T-helper 1 cell (primary cell): ENCODE measurements around the gene COL5A2.

ENCODE experiments used
- DNase-seq, 5 donors: peaks; one replicate each; pipeline ENCODE4 v3.0.0-alpha.2; 2012 to 2020

The COL5A2 gene

DNA sequence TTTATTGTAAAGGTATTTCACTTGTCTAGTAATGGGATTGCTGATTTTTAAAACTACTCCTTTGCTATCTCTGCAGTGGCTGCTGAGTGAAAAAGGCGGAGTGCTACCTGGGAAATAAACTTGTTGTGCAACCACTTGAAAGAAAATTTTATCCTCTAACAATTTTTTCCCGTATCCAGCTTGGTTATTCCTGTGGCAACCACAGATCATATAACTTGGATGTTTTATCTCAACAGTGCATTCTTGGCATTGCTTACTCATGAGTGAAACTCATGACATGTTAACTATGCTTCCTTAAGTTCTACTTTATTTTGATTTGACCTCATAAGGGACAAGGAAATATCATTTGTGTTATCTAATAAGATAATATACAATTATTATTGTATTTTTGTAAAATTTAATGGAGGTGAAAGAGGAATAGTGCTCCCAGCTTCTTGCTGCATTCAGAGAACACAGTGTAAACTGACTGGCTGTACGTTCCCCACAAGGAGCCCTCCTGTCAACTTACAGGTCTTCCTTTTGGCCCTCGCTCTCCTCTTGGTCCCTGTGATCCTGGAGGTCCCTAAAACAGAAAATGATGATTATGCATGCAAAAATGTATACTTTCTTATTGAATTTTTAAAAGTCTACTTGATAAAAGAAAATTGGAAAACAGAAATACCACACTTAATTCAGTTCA, 82.7 kb downstream of the COL5A2 start:
- no peak for DNase-seq

GRCh38 chr2:189095101-189095500, 84.5 kb downstream of the COL5A2 start:
- DNase-seq = no peak

GRCh38 chr2:189092936-189093335, 86.6 kb downstream of the COL5A2 start:
- no peak for DNase-seq

DNA sequence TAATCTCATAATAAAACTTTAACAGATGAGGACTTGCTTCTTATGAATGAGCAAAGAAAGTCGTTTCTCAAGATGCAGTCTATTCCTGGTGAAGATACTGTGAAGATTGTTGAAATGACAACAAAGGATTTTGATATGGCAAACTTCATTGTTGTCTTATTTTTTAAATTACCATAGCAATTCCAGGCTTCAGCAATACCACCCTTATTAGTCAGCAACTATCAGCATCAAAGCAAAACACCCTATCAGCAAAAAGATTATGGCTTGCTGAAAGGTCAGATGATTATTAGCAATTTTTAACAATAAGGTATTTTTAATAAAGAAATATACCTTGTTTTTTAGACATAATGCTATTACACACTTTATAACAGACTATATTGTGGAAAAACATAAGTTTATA, 88.3 kb downstream of the COL5A2 start:
- DNase-seq = no peak

DNA sequence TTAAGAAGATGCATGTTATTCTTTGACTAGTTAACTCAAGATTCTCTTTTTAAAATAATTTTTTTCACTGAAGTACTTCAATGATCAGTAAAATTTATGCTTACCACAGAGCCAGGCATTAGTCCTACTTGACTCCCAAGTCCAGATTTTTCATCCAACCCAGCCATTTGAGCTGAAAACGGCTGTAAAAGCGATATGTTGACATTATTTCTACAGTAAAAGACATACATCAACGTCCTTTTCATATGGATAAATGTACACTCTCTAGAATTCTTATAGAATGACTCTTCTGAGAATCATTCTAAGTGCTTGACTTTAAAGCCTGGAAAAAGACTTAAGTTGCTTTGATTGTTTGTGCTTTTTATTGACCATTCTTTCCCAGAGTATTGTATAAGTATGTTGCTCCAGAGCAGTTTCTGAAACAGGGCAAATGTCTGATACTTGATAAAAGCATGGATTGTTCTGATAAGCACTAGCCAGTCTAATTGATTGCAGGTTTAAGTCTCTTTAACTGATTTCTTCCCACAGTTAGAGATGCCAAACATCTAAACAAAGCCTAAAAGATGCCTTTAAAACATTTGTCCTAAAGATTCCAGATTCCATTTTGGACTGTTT, 90.9 kb downstream of the COL5A2 start:
- DNase-seq = no peak

DNA sequence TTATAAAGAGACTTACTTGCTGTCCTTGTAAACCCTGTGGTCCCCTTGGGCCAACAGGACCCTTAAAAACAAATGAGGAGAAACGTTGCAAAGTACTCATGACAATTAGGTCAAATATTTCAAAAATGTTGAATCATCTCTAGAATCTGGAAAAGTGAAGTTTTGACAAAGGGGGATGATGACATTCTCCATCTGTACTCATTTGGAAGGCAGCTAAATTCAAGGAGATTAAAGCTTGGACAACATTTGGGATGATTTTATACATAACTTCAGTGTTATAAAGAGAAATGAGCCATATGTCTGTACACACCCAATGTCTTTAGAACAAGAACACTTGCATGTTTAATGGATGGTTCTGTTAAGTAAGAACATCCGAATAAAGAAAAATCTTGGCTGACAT, 92.9 kb downstream of the COL5A2 start:
- DNase-seq = no peak

DNA sequence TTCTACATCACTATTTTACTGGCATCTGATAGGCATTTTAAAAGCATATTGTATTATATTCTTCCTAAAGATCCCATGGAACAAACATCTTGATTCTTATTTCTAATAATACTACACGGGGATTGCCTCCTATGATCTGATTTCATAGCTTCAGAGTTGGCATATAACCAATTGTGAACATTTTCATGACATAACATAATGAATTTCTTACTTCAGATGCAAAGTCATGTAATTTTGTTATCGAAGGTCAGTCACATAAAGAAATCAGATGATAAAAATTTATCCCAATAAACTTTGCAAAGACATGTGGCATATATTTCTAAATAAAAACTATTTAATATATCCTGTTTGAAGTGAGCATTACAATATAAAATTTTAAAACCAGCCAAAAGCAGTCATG, 93.3 kb downstream of the COL5A2 start:
- DNase-seq = no peak

DNA sequence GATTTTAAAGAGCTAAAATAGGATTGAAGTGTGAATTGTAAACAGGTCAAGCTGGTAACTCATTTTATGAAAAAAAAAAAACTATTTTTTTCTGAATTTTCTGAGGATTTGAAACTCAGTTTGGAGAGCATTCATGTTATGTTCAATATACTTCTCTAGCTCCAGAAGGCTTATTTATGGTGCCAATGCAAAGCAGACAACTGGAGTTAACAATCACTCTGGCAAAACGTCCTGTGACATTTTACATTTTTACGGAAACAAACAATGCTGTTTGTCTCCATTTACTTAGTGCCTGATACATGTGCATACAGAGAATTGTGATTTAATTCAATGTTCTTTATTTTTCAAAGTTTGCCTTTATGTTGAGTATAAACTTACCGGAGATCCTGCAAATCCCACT, 96.0 kb downstream of the COL5A2 start:
- DNase-seq = no peak

DNA sequence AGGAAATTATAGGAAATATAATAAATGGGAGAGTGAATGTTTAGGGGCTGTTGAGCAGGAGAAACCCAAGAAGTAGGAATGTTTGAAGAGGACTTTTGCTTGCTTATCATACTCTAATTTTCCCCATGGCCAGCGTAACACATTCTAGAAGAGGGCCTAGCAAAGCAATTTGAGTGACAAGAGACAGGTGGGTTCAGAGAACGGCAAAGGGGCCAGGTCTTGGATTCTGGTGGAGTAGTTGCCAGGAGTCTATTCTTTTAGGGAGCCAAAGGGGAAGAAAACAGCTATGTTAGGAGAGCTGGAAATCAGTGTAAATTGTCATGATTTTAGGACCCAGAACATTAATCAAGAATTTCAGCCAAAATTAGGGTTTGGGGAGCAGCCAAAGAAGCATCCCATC, 96.5 kb downstream of the COL5A2 start:
- DNase-seq = no peak

DNA sequence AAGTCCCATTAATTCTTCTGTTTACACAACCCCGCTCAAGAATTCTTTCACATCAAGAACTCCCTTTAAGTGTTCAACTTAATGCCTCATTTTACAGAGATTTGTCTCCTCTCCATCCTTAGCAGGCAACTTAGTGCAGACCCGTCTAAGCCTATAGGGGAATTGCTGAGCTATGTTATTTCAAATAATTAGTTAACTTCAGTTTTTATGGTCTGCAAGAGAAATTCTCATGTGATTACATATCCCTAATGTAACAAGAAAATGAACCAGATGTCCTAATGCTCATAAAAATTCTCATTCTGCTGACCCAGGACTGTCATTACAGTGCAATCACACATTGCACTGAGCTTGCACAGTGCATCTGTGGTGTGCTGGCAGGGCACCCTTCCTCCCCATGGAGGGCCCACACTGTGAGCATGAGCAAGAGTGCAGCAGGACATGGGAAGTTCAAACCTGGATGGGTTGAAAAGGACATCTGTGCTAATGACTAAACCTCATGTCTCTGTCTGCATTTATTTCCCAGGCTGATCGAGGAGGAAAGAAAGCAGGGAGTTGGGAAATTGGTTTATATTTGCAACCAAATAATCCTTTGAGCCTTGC, 97.1 kb downstream of the COL5A2 start:
- DNase-seq = no peak

GRCh38 chr2:189076572-189076971, 103.0 kb downstream of the COL5A2 start:
- no peak for DNase-seq

GRCh38 chr2:189076120-189076519, 103.4 kb downstream of the COL5A2 start:
- no peak for DNase-seq

GRCh38 chr2:189074506-189074905, 105.1 kb downstream of the COL5A2 start:
- no peak for DNase-seq

DNA sequence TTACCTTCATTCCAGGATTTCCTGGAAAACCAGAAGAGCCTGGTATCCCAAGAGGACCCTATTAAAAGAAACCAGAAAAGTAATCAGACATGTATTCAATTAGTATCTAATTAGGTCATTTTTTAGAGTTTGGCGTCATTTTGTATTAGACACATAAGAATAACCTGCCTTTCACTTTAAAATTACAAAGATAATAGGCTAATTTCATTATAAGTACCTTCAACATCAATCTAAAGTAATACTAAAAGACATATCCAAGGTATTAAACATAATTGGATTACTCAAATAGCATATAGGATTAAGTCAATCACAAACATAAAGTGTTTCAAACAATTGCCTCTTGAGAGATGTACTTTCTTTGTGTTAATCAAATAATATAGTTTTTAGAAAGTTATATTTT, 107.5 kb downstream of the COL5A2 start:
- no peak for DNase-seq

DNA sequence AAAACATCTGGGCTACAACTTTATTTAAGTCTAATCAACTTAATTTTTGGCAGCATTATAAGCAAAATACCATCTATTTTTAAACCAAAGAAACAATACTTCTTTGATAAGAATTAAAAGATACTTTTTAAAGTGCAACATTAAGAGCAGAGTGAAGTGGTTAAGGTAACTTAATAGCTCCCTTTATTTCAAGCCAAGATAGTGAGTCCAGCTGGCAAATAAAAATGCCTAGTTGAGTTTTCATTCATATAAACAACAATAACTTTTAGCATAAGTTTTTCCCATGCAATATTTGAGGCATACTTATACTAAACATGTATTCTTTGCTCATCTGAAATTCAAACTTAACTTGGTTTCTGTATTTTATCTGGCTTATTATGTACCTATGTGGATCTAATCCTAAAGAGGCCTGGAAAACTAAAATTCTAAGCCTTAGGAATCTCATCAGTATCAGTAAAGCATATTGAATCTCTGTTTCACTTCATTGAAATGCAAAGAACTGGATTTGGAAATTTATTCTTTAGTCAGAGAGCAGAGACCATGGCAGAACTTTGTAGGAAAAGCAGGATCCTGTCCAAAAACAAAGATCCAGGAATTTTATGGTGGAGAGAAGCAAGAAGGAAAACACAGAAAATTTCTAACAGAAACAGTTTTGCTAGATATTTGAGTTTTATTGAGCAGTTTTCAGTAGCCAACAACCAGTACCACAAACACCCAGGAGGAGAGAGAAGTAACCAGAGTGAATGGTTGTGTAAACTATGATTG, 109.5 kb downstream of the COL5A2 start:
- no peak for DNase-seq

DNA sequence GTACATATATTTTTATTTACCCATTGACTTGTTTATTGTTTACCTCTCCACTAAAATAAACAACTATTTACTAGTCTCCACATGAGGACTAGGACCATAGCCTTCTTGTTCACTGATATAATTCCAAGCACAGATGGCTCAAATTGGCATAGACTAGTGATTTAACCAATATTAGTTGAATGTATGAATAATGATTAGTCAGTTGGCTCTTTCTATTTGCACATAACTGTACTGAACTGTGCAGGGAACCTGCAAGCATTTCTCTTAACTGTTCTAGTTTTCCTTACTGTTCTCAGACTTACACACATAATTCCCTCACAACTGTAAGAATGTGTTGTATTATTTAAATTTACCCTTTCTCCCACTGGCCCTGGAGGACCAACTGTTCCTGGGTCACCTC, 113.5 kb downstream of the COL5A2 start:
- no peak for DNase-seq

GRCh38 chr2:189060096-189060642, 119.4 kb downstream of the COL5A2 start:
- DNase-seq = no peak

DNA sequence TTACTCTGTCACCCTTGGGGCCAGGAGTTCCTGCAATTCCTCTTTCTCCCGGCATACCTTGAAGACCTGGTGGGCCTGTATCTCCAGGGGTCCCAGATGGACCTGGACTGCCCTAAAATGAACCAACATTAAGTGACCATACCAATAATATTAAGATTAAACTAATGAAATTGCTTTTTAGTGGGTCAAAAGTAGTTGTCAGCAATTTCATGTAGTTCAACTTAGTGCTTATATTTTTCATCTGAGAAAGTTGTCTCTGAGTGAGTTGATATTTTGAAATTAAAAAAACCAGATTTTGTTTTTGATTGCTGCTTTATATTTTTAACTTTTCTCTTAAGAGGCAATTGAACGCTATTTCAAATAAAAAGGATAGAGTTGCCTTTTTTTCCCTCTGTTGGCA, 122.2 kb downstream of the COL5A2 start:
- no peak for DNase-seq

DNA sequence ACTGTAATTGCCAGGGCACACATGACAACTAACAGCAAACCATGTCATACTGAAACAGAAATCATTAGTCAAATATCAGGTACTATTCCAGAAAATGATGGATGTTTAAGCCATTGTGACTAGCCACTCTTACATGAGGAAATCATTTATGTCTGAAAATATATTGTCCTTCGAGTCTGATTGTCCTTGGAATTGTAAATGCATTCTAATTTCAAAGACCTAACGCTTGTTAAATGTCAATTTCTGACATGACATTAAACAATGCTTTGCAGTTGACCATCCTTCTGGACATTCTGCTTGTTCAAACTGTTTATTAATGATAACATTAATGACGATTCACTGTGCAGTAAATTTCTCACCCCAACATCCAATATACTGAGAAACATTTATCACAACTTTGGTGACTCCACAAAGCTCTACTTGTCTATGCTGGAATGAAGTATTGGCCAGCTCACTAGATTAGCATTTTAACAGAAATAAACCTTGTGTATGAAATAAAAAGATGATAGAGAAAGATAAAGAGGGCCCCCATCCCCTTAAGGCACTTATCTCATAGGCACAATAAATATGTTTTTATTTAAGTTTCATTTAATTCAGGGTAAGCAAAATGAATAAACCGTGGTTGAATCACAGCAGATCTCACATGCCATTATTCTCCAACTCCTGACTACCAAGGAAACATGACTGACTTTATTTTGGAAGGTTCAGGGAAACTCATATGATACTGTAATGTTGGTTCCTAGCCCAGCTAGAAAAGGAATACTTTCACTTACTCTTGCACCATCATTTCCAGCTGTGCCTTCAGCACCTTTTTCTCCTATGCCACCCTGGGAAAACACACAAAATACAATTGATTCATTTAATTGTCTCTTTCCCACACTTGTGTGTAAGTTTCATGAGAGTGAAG, 123.1 kb downstream of the COL5A2 start:
- DNase-seq = no peak

- DNase-seq = no peak
Observed at GRCh38 chr2:189050165-189050712, 129.3 kb downstream of the COL5A2 start.

DNA sequence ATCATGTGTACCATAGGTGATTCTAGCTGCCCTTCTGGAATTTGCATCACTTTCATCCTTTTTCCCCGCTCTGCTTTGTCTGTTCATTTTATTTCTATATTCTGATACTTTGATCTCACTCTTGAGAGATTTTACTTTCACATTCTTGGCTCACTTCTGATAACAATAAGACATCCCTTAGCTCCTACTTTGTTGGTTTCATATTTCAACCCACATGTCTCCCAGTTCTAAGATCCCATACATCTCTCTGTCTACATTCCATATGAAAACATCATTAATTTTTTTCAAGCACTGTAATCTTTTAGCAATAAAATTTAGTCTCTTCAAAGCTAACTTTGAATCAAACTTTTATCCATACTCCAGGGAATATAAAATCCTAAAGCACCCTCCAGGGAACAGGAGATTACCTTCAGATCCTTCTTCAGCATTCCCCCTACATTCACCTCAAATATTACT, 129.8 kb downstream of the COL5A2 start:
- no peak for DNase-seq

DNA sequence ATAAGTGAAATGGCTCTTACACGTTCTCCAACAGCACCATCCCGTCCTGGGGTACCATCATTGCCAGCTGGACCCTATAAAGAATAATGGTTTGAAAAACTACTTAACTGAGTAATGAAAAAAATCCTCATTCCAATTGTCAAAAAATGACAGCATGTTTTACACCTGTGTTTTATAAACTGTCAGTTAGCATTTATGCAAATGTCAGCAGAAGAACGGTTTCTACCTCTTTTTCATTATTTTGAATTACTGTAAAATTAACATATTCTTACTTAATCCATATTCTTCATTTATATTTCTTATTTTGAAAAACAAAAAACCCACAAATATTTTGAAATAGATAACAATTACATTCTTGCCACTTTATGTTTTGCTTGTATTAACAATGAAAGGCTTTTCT, 131.4 kb downstream of the COL5A2 start:
- no peak for DNase-seq
